GM21529 (cell line): Measurements from ENCODE around the gene SDK1.

Source experiments
- ATAC-seq: cut with Tn5 transposase; IDR thresholded peaks from one replicate; pipeline ENCODE4 v1.9.1; 2021; ENCODE audit not compliant: unreplicated experiment

Gene SDK1

DNA sequence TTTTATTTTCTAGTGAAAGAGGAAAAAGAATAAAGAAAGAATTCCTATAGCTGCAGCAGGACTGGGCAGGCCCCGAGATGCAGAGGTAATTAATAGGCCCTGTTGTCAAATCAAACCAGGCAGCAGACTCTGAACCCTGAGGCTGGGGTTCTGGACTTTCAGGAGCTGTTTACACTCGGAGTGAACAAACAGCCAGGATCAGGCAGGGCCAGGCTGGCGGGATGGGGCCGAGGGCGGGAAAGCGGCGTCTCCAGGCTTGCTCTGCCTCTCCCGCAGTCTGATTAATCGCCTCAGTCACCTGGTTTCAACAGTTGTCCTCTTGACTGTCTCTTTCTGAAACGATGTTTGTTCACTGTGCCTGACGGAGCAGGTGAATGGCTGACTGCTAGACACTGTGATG is 705.6 kb downstream of the SDK1 start:
- no peak for ATAC-seq

DNA sequence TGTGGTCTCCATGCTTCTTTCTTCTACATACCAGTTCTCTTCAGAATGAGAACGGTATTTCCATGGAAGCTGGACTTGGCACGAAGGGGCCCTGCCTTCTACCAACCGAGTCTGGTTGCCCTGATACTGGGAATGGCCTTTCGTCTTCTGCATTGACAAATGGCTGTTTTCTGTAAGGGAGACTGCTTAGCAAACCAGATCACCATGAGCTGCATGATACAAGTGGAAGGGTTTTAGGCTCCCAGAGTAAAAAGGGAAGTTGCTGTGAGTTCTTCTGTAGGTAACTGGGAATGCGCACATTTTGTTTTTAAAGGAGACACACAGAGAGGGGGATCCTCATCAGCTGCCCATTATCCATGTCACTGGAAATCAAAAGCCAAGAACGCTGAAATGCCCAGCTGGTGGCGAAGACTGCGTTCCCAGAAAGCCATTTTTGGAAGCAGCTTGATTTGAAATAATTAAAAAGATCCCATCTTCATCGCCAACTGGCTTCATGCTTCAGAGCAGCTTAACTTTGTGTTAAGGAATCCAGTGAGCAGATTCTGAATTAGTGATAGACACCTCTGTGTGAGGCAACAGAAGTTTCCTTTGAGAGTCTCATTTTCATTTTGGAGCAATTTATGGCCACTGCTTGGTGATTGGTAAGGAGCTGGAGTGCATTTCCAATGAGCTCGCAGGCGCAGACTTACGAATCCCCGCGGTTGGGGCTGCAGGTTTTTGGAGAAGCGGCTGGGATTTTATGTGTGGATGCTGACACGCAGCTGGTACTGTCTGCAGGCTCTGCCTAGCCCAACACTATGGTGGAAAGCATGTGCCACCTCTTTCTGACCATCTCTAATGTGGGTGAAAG is 708.4 kb downstream of the SDK1 start:
- no peak for ATAC-seq

DNA sequence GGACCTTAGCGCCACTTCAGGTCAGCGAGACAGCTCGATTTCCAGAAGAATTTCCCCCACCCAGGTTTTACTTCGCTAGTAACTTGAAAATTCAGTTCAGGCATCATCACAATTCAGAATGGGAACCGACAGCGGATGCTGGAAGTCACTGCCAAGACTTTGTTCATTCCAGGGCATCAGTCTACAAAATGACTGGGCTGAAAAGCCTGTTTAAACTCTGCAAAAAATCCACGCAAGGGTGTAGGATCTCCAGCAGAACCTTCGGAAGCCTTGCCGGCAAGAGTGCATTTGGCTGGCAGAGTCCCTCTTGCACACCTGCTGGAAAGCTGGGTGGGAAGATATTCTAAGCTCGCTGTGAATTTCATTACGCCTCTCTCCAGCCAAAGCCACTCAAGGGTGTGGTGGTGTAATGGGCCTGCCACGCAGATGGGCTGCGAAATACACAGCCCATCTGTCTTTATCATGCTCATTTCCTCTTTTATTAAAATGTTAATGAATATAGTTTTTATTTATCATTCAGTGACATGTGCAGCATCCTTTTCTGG is 709.1 kb downstream of the SDK1 start:
- no peak for ATAC-seq

DNA sequence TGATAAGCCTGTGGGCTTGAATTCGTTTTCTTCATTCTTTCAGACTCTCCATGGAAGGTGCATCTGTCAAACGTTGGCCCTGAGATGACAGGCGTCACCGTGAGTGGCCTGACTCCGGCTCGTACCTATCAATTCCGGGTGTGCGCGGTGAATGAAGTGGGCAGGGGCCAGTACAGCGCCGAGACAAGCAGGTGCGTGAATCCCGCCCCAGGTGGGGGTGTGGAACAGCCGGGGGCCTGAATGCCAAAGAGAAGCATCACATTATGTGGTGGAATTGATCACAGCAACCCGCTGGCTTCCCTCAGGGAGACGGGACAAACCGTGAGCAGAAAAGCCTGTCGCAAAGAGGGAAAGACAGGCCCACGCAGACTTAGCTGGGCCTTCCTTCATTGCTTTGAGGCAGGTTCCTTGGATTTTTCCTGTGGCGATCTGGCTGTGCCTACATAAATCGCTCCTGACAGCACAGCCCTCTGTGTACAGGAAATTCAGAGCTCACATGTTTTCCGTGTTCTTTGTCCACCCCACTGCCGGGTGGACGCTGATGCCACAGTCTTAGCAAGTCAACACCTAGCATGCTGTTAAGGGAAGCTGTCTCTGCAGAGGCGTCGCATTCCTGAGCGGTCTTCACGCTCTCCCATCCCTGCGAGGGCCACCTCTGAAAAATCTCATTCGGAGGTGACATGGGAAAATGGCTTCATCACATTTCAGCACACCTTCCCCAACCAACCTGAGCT is 710.0 kb downstream of the SDK1 start:
- ATAC-seq: no peak

DNA sequence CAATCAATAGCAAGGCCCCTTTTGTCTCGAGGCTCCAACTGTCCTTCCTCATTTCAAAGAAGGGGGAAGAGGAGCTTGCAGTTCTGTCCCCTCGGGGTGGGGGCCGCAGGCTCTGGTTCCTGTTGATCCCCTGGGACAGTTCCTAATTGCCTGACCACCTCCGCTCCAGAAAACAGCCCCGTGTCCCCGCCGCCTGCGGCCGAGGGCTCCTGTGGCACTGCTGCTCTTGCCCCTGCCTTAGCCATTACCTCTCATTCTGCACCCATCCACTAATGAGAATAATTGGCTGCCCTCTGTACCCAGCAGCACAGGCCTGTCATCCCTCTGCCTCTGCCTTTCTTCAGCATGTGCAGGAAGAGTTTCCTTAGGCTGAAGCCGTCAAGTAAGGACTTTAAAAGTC is 712.7 kb downstream of the SDK1 start:
- no peak for ATAC-seq

DNA sequence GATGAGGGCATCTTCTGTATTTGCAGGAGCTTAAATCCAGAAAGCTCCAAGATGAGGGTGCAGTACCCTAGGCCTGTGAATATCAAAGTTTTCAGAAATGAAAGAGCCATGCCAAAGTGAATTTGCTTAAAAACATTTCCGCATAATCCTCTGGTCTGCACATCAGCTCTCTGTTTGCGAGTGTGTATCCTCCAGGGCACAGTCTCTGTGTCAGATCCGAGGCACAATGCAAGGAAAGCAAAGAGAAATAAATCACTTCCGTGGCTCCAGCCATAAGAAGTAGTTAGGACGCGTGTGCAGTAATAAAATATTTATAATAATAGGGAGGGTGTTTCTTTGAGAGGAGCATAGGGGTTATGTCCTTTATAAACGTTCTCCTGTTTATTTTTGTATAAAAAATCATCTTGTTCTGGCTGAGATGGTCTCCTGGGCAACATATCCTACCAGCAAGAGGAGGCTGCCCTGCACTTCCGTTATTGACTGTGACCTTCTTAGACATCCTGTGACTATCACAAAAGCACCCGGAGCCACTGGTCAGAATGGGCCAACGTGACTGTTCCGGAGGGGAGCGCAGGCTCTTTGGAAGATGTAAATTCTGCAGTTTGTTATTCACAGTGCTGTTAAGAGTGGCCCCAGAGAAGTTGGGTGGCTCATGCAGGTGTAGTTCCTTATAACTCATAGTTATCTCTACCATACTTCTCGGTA is 713.4 kb downstream of the SDK1 start:
- no peak for ATAC-seq

DNA sequence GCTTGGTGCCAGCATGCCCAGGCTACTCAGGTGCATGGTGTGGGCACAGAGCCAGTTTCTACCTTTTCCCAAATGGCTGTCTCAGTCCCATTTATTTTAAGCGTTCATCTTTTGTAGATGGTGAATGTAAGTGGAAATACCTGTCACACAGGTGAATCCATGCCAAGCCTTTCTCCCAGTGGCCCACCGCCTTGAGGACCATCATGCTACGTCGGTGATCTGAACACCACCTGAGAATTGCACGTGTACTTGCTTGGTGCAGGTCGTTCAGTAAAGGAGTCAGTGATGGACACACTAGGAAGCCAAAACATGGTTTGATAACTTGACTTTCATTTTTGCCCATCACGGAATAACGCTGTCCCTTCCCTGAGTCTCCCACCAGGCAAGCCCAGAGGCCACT is 714.3 kb downstream of the SDK1 start:
- no peak for ATAC-seq

DNA sequence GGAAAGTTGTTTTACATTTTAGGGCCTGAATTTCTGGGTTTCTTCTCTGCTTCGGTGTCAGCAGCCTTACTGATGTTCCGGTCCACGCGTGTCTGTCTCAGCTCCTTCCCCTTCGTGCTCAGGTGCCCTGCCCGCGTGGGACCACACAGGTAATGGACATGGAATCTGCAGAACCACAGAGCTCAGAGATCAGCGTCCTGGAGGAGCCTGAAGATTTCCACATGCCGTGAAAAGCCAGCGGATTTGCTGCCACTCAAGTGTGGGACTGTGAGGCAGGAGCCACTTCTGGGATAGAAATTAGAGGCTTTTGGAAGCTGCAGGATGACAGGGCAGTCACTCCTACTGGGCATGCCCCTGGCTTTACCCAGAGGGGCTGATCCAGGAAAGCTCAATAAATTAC is 714.9 kb downstream of the SDK1 start:
- no peak for ATAC-seq

DNA sequence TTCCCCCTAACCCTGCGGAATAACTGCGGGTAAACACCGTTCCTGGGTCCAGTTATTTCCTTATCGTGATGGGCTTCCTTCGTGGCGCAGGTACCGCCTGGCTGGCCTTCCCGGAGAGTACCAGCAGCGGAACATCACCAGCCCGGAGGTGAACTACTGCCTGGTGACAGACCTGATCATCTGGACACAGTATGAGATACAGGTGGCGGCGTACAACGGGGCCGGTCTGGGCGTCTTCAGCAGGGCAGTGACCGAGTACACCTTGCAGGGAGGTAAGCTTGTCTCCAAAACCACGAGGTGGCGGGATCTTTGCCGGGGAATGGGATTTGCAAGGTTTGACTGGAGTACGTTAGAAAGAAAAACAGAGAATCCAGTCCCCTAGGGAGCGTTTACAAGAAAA is 716.0 kb downstream of the SDK1 start:
- ATAC-seq: no peak

DNA sequence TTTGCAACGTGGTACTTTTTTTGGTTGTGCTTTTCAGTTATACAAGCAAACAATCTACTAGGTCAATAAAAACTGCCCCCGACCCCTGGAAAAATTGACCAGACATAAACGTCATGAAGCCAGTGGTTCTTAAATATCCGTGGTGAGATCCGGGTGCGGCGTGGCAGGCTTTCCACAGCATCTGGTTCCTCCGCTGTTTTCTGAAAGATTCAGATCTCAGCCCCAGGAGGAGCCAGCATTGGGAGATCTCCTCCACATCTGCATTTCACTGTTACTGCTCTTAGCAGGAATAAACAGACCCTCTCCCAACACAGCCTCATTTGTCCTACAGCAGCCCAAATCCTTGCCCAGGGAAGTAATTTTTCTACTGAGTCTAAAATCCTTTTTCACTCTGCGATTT is 716.7 kb downstream of the SDK1 start:
- ATAC-seq: no peak

DNA sequence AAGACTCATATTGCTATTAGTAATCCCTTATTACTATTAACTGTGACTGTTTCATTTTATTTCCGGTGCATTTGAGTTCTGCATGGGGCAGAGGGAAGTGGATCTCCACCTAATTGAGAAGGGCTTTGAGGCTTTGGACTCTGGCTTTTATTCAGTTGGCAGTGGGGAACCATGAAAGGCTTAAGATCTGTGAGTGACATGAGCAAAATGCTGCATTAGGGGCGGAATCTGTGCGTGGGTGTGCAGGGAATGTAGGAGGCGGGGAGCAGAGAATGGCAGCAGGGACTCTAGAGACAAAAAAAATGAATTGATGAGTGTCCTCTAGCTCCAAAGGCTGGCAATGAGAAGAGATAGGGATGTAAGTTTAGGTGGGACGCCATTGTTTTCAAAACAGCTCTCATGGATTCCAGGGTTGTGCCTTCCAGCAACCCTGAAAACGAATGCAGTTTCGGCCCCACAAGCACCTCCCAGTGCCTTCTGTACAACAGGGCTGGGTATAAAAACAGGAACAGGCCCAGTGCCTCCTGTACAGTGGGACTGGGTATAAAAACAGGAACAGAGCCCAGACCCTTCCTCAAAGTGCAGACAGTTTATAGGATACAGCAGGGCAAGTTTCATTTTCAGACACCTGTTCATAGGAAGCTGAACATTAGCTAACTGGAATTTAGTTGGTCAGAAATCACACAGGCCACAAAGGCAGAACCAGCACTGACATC is 717.7 kb downstream of the SDK1 start:
- no peak for ATAC-seq

DNA sequence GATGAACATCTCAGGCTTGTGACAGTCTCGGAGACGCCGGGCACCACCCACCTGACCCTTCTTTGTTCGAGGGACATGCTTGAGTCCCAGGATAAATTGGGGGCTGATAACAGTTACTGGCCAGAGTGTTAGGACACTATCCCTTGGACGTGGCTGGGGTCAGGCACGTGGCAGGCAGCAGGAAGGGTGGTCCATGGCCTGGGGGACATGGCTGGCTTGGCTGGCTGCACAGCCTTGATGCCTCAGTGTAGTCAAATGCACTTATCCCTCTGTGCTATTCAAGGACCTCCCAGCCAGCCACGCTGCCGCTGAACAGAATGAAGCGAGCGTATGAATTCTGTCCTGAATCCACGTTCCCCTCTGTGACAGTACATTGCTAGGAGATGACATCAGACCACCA is 719.0 kb downstream of the SDK1 start:
- ATAC-seq: no peak

DNA sequence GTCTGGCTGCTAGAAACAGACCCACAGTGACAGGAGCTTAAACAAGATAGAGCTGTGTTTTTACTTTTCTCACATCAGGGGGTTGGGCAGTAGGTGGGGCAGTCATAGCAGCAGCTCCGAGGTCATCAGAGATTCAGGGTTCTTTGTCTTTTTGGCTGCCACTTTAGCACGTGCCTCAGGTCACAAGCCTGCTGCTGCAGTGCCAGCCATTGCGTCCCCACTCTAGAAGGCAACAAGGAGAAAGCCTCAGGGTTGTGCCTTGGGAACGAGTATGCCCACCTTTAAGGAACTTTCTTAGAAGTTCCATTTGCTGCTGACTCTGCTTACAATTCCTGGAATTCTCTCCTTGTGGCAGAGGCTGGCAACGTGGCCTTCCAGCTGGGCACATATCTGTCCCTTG is 720.4 kb downstream of the SDK1 start:
- no peak for ATAC-seq

DNA sequence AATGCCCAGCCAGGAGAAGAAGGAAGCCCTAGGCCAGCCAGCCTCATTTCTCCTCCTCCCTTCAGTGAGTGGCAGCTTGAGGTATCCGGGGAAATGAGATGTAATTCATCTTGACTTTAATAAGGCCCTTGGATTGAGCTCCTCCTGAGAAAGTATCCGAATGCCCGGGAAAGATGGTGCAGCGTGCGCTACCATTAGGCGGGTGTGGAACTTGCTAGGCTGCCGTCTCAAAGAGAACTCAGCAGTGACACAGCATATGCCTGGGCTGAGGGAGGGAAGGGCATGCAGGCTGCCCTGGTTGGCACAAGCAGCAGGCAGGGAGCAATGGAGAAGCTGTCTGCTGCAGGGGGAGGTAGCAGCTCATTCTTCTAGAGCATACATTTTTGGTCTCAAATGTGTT is 721.2 kb downstream of the SDK1 start:
- no peak for ATAC-seq

DNA sequence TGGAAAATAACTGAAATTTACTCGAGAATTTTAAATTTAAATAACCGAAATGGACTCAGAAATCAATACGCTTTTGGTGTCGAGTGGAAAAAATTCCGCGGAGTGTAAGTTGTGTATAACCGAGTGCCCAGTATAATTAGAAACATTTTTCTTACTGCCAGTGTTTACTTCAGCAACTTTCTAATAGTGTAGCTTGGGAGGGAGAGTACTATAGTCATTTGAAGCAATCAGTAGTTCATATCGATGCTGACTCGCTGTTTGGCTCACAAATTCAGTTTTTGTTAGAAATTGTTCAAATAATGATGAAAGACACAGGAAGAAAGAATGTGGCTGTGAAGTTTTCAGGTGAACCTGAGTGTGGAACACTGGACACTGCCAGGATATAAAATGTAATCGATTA is 722.5 kb downstream of the SDK1 start:
- ATAC-seq: no peak

DNA sequence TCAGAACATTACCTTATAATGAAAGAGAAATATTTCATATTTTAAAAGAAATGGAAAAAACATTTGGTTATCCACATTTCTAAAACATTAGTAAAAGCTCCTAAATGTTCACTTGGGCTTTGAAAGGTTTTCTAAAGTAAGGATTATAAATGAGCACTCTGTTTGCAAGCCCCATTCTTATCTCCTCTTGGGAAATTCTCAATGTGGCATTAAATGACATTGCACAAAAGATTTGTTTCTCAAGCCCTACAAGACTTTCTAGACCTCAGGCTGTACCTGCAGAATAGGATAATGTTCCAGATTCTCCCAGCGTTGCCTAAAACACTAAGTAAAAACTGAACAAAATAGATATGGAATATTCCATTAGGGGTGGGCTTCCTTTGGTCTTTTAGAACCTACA is 723.1 kb downstream of the SDK1 start:
- no peak for ATAC-seq

DNA sequence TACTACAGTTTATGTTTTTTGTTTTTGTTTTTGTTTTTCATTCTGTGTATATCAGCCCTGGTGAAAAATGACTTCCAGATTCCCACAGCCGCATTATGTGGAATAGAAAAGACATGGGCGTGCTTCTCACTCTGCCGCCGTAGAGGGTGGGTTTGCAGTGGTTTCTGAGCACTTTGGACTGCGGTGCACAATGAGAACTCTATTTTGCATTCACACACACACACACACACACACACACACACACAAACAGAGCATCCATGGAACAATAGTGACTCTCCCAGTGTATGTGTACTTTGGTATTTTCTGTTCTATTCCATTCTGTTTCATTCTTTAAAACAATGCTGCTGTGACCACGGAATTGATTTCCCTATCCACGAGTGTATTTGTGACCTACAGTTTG is 723.8 kb downstream of the SDK1 start:
- ATAC-seq: no peak

DNA sequence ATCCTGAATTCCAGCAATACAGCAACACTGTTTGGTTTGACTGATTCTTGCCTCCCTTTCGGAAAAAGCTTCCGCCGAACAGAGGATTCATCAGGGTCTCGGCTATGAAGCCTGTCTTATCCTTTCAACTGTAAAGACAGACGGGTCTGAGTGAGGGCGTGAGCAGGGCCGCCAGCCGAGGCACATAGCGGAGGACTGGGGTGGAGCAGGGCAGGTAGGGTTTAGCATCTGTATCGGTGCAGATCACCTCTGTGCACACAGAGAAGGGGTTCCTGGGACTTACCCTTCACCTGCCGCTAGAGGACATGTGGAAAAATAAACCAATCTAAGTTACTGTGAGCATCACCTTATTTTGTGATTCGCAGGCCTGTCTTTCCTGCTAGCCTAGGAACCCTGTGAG is 724.2 kb downstream of the SDK1 start:
- no peak for ATAC-seq

DNA sequence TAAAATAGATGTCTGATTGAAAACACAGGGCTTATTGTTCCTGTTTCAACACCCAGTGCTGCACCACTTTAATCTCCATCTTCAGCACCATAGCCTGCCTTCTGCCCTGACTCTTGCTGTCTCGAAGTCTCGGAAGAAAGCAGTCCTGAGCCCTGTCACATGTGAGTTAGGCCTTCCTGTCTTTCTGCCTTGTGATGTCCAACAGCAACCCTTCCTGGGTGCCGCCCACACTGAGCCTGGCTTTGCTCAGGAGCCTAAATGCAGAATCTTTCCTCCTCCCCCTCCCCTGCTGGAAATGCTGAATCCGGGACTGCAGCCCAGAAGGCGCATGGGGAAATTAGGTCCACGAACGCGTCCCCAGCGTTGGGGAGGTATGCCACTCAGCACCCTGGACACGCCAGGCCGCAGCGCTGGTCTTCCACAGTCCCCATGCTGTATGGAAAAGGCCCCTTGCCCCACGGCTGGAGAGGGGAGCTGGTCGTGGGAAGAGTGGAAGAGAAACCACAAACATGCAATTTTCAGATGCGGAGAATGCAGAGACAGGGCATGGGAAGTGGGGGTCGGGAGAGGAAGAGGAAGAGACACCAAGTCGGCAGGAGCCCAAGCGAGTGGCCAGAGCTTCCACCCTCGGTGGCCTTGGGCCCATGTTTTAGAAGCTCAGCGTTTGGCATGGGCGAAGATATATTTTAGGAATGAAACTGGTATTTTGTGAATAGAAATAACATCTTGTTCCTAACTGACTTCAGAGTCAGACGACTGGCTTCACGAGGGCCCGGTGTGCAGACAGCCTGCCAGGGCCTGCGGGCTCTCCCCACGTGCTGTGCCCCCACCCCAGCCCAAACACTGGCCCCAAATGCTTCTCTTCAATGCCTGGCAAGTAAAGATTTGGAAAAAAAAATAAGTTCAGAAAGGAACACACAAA is 724.9 kb downstream of the SDK1 start:
- ATAC-seq: no peak

DNA sequence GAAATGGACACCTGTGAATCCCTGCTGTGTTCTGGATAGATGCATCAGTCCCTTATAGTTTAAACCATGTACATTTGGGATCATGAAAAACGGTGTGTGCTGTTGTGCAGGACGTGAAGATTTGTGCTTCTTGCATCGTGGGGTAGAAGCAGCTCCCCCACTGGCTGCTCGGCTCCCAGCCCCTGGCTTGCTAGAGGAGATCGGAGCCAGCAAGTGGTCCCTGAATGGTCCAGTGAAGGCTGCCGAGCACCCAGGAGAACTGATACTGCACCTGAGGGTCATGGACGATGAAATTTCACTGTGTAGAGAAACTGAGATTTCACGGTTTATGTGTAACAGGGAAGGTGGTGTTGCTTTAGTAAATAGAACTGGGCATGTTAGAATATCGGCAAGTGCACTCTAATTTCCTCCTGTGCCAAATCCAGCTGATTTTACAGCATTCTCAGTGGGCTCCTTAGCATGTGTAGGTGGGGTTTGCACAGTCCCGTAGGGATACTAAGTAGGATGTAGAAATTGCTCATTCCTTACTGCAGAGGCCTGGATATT is 726.0 kb downstream of the SDK1 start:
- no peak for ATAC-seq
